Loucy (cell line): ENCODE measurements around the gene PLCL2.

ENCODE experiments used
- H2AFZ ChIP-seq: fragments of 200-600 bp; sonication (generic); 2 replicates; pipeline ENCODE4 v1.6.0; 2016; ENCODE audit warnings: antibody characterized with exemption, mild to moderate bottlenecking, low read length, moderate library complexity
- H3F3A ChIP-seq: fragments of 200-600 bp; 2 replicates; pipeline ENCODE4 v1.6.0; 2016; ENCODE audit warnings: antibody characterized with exemption, low read depth, mild to moderate bottlenecking
- H3K27me3 ChIP-seq: fragments of 200-600 bp; sonication (generic); 2 replicates; pipeline ENCODE4 v1.6.1; 2014; ENCODE audit warnings: low read length, mild to moderate bottlenecking; ENCODE audit not compliant: insufficient read depth, poor library complexity, severe bottlenecking
- H3K36me3 ChIP-seq: fragments of 200-600 bp; sonication (generic); 2 replicates; pipeline ENCODE4 v1.6.1; 2016; ENCODE audit warnings: low read length; ENCODE audit not compliant: insufficient read depth
- H3K4me1 ChIP-seq: fragments of 200-600 bp; sonication (generic); 2 replicates; pipeline ENCODE4 v1.5.1; 2014; ENCODE audit warnings: low read length, mild to moderate bottlenecking; ENCODE audit not compliant: insufficient read depth, poor library complexity, severe bottlenecking
- H3K4me2 ChIP-seq: fragments of 200-600 bp; sonication (generic); 2 replicates; pipeline ENCODE4 v1.6.0; 2014; ENCODE audit warnings: antibody characterized with exemption, low read length, low read depth, mild to moderate bottlenecking; ENCODE audit not compliant: poor library complexity, severe bottlenecking
- H3K4me3 ChIP-seq: fragments of 200-600 bp; sonication (generic); 2 replicates; pipeline ENCODE4 v1.5.1; 2014; ENCODE audit warnings: low read length, mild to moderate bottlenecking, mixed read lengths; ENCODE audit not compliant: poor library complexity, severe bottlenecking
- H3K79me2 ChIP-seq: fragments of 200-600 bp; sonication (generic); 2 replicates; pipeline ENCODE4 v1.6.1; 2014; ENCODE audit warnings: low read length; ENCODE audit not compliant: insufficient read depth
- H3K9ac ChIP-seq: fragments of 200-600 bp; sonication (generic); 2 replicates; pipeline ENCODE4 v1.6.0; 2014; ENCODE audit warnings: mild to moderate bottlenecking, low read depth, low read length, moderate library complexity; ENCODE audit not compliant: poor library complexity, severe bottlenecking
- H3K9me2 ChIP-seq: fragments of 200-600 bp; sonication (generic); replicated peaks from 2 replicates; pipeline ENCODE4 v1.6.1; 2016; ENCODE audit warnings: low read depth, low read length, mixed read lengths
- H3K9me3 ChIP-seq: fragments of 200-600 bp; sonication (generic); 2 replicates; pipeline ENCODE4 v1.6.1; 2014; ENCODE audit warnings: mild to moderate bottlenecking, antibody characterized with exemption, low read length, low read depth; ENCODE audit not compliant: insufficient read depth
- H4K20me1 ChIP-seq: fragments of 200-600 bp; sonication (generic); 2 replicates; pipeline ENCODE4 v1.6.0; 2014; ENCODE audit warnings: antibody characterized with exemption, low read length, mild to moderate bottlenecking; ENCODE audit not compliant: insufficient read depth, poor library complexity, severe bottlenecking
- EZH2phosphoT487 ChIP-seq: fragments of 200-600 bp; IDR thresholded peaks from 2 replicates; pipeline ENCODE4 v1.6.1; 2018; ENCODE audit warnings: antibody characterized with exemption, mild to moderate bottlenecking, moderate library complexity, borderline replicate concordance
- TF ChIP-seq, protein P1 (sequence below): fragments of 200-600 bp; sonication (generic); conservative IDR thresholded peaks from 2 replicates; pipeline ENCODE4 v1.5.1; 2014; ENCODE audit warnings: mild to moderate bottlenecking, antibody characterized with exemption, low read length

PLCL2 gene

DNA sequence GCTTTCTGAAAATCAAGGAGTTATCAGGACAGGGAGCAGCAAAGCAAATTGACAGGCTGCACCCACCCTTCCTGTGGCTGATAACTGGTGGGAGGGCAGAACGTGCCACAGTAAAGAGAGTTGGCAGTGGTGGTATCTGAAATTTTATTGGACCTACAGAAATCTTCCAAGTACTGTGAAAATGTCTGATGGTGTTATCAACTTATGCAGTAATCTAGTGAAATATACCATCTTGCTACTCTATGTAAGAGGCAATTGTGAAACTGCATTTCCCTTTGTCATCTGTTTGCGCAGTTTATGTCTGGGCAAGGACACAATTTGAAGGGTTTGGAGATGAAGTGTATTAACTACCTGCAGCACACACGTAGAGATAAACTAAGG is 1.5 kb downstream of the PLCL2 start:
- no peaks in the 10 kb centered on the region for H3K9me2 ChIP-seq
- H3K79me2 ChIP-seq: peaks cover 61% of the 10 kb centered on the region
- peaks cover 47% of the 10 kb centered on the region for H3K4me1 ChIP-seq
- peak overlapping the region; percentile 88 for H3K9ac ChIP-seq
- peaks cover 4% of the 10 kb centered on the region; the same call in 1 of the 2 replicates for H3F3A ChIP-seq
- H3K27me3 ChIP-seq: no peaks in the 10 kb centered on the region
- H3K36me3 ChIP-seq: no peaks in the 10 kb centered on the region
- peaks cover 11% of the 10 kb centered on the region for H4K20me1 ChIP-seq
- H2AFZ ChIP-seq: no peak overlapping the region
- peak overlapping the region; percentile 72 for H3K4me2 ChIP-seq
- TF ChIP-seq, protein P1, sequence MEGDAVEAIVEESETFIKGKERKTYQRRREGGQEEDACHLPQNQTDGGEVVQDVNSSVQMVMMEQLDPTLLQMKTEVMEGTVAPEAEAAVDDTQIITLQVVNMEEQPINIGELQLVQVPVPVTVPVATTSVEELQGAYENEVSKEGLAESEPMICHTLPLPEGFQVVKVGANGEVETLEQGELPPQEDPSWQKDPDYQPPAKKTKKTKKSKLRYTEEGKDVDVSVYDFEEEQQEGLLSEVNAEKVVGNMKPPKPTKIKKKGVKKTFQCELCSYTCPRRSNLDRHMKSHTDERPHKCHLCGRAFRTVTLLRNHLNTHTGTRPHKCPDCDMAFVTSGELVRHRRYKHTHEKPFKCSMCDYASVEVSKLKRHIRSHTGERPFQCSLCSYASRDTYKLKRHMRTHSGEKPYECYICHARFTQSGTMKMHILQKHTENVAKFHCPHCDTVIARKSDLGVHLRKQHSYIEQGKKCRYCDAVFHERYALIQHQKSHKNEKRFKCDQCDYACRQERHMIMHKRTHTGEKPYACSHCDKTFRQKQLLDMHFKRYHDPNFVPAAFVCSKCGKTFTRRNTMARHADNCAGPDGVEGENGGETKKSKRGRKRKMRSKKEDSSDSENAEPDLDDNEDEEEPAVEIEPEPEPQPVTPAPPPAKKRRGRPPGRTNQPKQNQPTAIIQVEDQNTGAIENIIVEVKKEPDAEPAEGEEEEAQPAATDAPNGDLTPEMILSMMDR: no peak
- no peak for TF ChIP-seq EZH2phosphoT487
- no peaks in the 10 kb centered on the region for H3K9me3 ChIP-seq
- peak overlapping the region; percentile 79 for H3K4me3 ChIP-seq

DNA sequence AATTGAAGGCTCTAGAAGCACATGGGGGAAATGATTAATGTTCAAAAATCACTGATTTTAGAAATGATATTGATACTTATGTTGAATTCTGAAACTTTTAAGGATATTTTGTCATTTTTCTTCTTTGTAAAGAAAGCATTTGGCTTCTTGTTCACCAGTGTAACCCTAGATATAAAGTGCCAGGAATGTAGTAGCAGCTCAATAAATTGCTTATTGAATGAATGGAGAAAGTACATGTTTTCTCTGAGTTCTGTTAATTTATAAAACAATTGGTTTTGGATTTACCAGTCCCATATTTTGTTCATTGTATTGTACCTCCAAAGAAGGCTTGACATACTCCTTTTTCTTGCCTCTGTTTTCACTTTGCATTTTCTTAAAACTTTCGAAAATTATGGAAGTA is 2.4 kb downstream of the PLCL2 start:
- Histone ChIP-seq H3F3A (peaks cover 4% of the 10 kb centered on the region; the same call in 1 of the 2 replicates), H3K4me1 (peaks cover 54% of the 10 kb centered on the region), H3K4me3 (peak overlapping the region; percentile 79), H3K9ac (peak overlapping the region; percentile 53), H3K27me3 (no peaks in the 10 kb centered on the region), H3K9me3 (no peaks in the 10 kb centered on the region), H3K9me2 (no peaks in the 10 kb centered on the region), H3K36me3 (no peaks in the 10 kb centered on the region), H4K20me1 (peaks cover 11% of the 10 kb centered on the region), H3K79me2 (peaks cover 69% of the 10 kb centered on the region), H2AFZ (no peak overlapping the region), H3K4me2 (peak overlapping the region; percentile 72)
- no peak for TF ChIP-seq EZH2phosphoT487
- TF ChIP-seq, protein P1: no peak

DNA sequence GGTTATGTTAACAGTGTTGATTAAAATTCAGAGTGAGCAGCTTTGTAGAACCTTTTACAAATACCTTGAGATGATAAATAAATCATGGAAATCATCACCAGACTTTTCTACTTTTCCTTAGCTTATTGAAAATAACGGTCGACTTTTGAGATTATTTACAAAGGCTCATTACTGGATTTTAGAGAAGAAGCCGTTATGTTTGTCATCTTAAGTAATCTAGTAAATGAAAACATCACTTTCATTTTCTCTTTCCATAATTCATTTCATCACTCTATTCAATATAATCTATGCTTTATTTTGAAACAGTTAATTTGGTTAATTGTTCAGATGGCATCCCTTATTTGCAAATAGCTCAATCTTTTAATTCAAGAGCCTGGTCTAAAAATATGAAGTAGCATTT is 3.6 kb downstream of the PLCL2 start:
- Histone ChIP-seq H3F3A (no peaks in the 10 kb centered on the region), H3K79me2 (peaks cover 81% of the 10 kb centered on the region), H3K9ac (peak overlapping the region; percentile 53), H3K36me3 (no peaks in the 10 kb centered on the region), H3K9me2 (no peaks in the 10 kb centered on the region), H3K4me3 (peak overlapping the region; percentile 79), H3K4me2 (peak overlapping the region; percentile 72), H4K20me1 (peaks cover 14% of the 10 kb centered on the region), H3K9me3 (no peaks in the 10 kb centered on the region), H2AFZ (no peak overlapping the region; the same call in 1 of the 2 replicates), H3K27me3 (no peaks in the 10 kb centered on the region), H3K4me1 (peaks cover 60% of the 10 kb centered on the region)
- TF ChIP-seq, protein P1: no peak
- TF ChIP-seq EZH2phosphoT487: no peak
